IMR-90 (cell line): ENCODE results near the gene MRPS24. TPM values are rescaled to one million over a fixed set of nuclear protein-coding genes. Genes with fewer than 3 reads are reported as not detected.

Experiments
- ATAC-seq: fragments of 200-7000 bp; cut with Tn5 transposase; 2 replicates; pipeline ENCODE4 v1.9.1; 2020; ENCODE audit warnings: low read depth, mild to moderate bottlenecking, moderate library complexity
- BruUV-seq: library from RNA; stranded (reverse); fragments of 400-500 nt; replicated peaks from 2 replicates; lab custom pipeline; 2021; lab: Mats Ljungman, UMichigan
- CTCF ChIA-PET: fragments of 300-600 bp; formaldehyde crosslinking; extraction: SDS; loops from one replicate; lab custom pipeline; 2021; ENCODE audit warnings: antibody characterized with exemption; lab: Yijun Ruan, JAX
- POLR2A ChIA-PET: fragments of 300-600 bp; sonication (Branson Sonifier 250); formaldehyde crosslinking; loops from one replicate; lab custom pipeline; 2022; ENCODE audit warnings: antibody characterized with exemption; ENCODE audit not compliant: unreplicated experiment; lab: Charles Lee
- DNase-seq: peaks from one replicate; pipeline ENCODE4 v3.0.0; 2013
- H2AFZ ChIP-seq: replicated peaks from 2 replicates; pipeline ENCODE3; 2013; ENCODE audit warnings: low read length, mild to moderate bottlenecking; ENCODE audit not compliant: poor library complexity
- H2AK5ac ChIP-seq: 2 replicates; pipeline ENCODE4 v1.6.1; 2013; ENCODE audit warnings: low read depth, low read length, inconsistent platforms
- H2AK9ac ChIP-seq: replicated peaks from 2 replicates; pipeline ENCODE3; 2013; ENCODE audit warnings: mild to moderate bottlenecking, low read depth, low read length, moderate library complexity; ENCODE audit not compliant: poor library complexity
- H2BK120ac ChIP-seq: 2 replicates; pipeline ENCODE4 v1.6.1; 2013; ENCODE audit warnings: low read depth, low read length, inconsistent platforms
- H2BK15ac ChIP-seq: 3 replicates; pipeline ENCODE4 v1.6.1; 2013; ENCODE audit warnings: low read depth, low read length, inconsistent platforms
- H2BK20ac ChIP-seq: 2 replicates; pipeline ENCODE4 v1.6.1; 2013; ENCODE audit warnings: low read depth, mild to moderate bottlenecking, inconsistent platforms, low read length, moderate library complexity
- H2BK5ac ChIP-seq: 2 replicates; pipeline ENCODE4 v1.6.1; 2013; ENCODE audit warnings: mild to moderate bottlenecking, low read depth, low read length, inconsistent platforms; ENCODE audit not compliant: poor library complexity, severe bottlenecking
- H3K14ac ChIP-seq: replicated peaks from 2 replicates; pipeline ENCODE4 v1.6.1; 2013; ENCODE audit warnings: low read depth, low read length, inconsistent platforms
- H3K18ac ChIP-seq: 2 replicates; pipeline ENCODE4 v1.6.1; 2013; ENCODE audit warnings: low read depth, low read length, control low read depth
- H3K23ac ChIP-seq: 2 replicates; pipeline ENCODE4 v1.6.1; 2013; ENCODE audit warnings: low read depth, low read length, inconsistent platforms
- H3K27ac ChIP-seq: 2 replicates; pipeline ENCODE4 v1.5.1; 2013; ENCODE audit warnings: mild to moderate bottlenecking, control low read depth, low read length; ENCODE audit not compliant: insufficient read depth
- H3K27me3 ChIP-seq: 2 replicates; pipeline ENCODE4 v1.6.1; 2013; ENCODE audit warnings: low read length; ENCODE audit not compliant: control insufficient read depth, insufficient read depth
- H3K36me3 ChIP-seq: 2 replicates; pipeline ENCODE4 v1.6.1; 2013; ENCODE audit warnings: low read length, mixed read lengths; ENCODE audit not compliant: control insufficient read depth, insufficient read depth
- H3K4ac ChIP-seq: 2 replicates; pipeline ENCODE4 v1.6.1; 2013; ENCODE audit warnings: low read depth, low read length, inconsistent platforms
- H3K4me1 ChIP-seq: 2 replicates; pipeline ENCODE4 v1.6.1; 2013; ENCODE audit warnings: low read length, mixed read lengths; ENCODE audit not compliant: control insufficient read depth, insufficient read depth
- H3K4me2 ChIP-seq: 2 replicates; pipeline ENCODE4 v1.6.1; 2013; ENCODE audit warnings: low read depth, mild to moderate bottlenecking, control low read depth, low read length, moderate library complexity
- H3K4me3 ChIP-seq: 2 replicates; pipeline ENCODE4 v1.5.1; 2013; ENCODE audit warnings: low read depth, mild to moderate bottlenecking, control low read depth, low read length, moderate library complexity; ENCODE audit not compliant: insufficient read depth
- H3K56ac ChIP-seq: 2 replicates; pipeline ENCODE4 v1.6.1; 2013; ENCODE audit warnings: low read length, inconsistent platforms; ENCODE audit not compliant: insufficient read depth; ENCODE audit errors: extremely low read depth
- H3K79me1 ChIP-seq, 2 experiments: 2 replicates each; pipeline ENCODE4 v1.6.1; 2013; ENCODE audit warnings: low read length in 2 of 2, inconsistent platforms in 1 of 2, low read depth in 1 of 2
- H3K9ac ChIP-seq: 2 replicates; pipeline ENCODE4 v1.6.1; 2013; ENCODE audit warnings: low read depth, low read length, control low read depth
- H3K9me1 ChIP-seq: 2 replicates; pipeline ENCODE4 v1.6.1; 2013; ENCODE audit warnings: low read length, inconsistent platforms; ENCODE audit not compliant: insufficient read depth
- H3K9me3 ChIP-seq: 2 replicates; pipeline ENCODE4 v1.6.1; 2013; ENCODE audit warnings: low read length; ENCODE audit not compliant: control insufficient read depth, insufficient read depth
- H4K20me1 ChIP-seq: 2 replicates; pipeline ENCODE4 v1.6.1; 2013; ENCODE audit warnings: low read length, inconsistent platforms; ENCODE audit not compliant: insufficient read depth
- H4K5ac ChIP-seq: 2 replicates; pipeline ENCODE4 v1.6.1; 2013; ENCODE audit warnings: mild to moderate bottlenecking, low read depth, low read length, control low read depth
- H4K8ac ChIP-seq, 2 experiments: 2 replicates each; pipeline ENCODE4 v1.6.1; 2013; ENCODE audit warnings: low read depth in 2 of 2, low read length in 2 of 2, control low read depth in 1 of 2, inconsistent platforms in 1 of 2
- H4K91ac ChIP-seq: 2 replicates; pipeline ENCODE4 v1.6.1; 2013; ENCODE audit warnings: low read depth, low read length, inconsistent platforms; ENCODE audit not compliant: insufficient read depth
- BHLHE40 ChIP-seq: fragments of 150-350 bp; IDR thresholded peaks from 2 replicates; pipeline ENCODE4 v1.6.1; 2016; ENCODE audit warnings: mild to moderate bottlenecking, low read depth, low read length
- CEBPB ChIP-seq: IDR thresholded peaks from 2 replicates; pipeline ENCODE4 v1.6.1; 2012; ENCODE audit warnings: low read depth, low read length, improper control_type of control experiment
- CHD1 ChIP-seq: IDR thresholded peaks from 2 replicates; pipeline ENCODE4 v1.6.1; 2012; ENCODE audit warnings: low read depth, low read length, improper control_type of control experiment
- FOS ChIP-seq: fragments of 150-350 bp; IDR thresholded peaks from 2 replicates; pipeline ENCODE4 v1.6.1; 2016; ENCODE audit warnings: low read depth, low read length
- MAFK ChIP-seq: IDR thresholded peaks from 2 replicates; pipeline ENCODE4 v1.6.1; 2012; ENCODE audit warnings: low read depth, low read length, improper control_type of control experiment
- MAZ ChIP-seq: IDR thresholded peaks from 2 replicates; pipeline ENCODE4 v1.6.1; 2012; ENCODE audit warnings: low read depth, mild to moderate bottlenecking, low read length, improper control_type of control experiment, moderate library complexity, borderline replicate concordance
- MXI1 ChIP-seq: IDR thresholded peaks from 2 replicates; pipeline ENCODE4 v1.6.1; 2012; ENCODE audit warnings: low read depth, mild to moderate bottlenecking, low read length, moderate library complexity, borderline replicate concordance
- NFE2L2 ChIP-seq: fragments of 150-350 bp; IDR thresholded peaks from 2 replicates; pipeline ENCODE4 v1.6.1; 2016; ENCODE audit warnings: low read depth, mild to moderate bottlenecking, low read length
- POLR2A ChIP-seq: IDR thresholded peaks from 2 replicates; pipeline ENCODE4 v1.6.1; 2012; ENCODE audit warnings: mild to moderate bottlenecking, low read depth, low read length
- RAD21 ChIP-seq: IDR thresholded peaks from 2 replicates; pipeline ENCODE4 v1.6.1; 2012; ENCODE audit warnings: low read length, improper control_type of control experiment
- RCOR1 ChIP-seq: IDR thresholded peaks from 2 replicates; pipeline ENCODE4 v1.6.1; 2012; ENCODE audit warnings: mild to moderate bottlenecking, low read length, improper control_type of control experiment; ENCODE audit not compliant: insufficient replicate concordance
- RFX5 ChIP-seq: IDR thresholded peaks from 2 replicates; pipeline ENCODE4 v1.8.0; 2012; ENCODE audit warnings: low read depth, mild to moderate bottlenecking, low read length, moderate library complexity
- WGBS, 2 experiments: methylation state at CpG; one replicate each; pipeline versions ENCODE4 v1.1.5 to v1.1.7; 2013; ENCODE audit warnings: missing lambda C conversion rate in 2 of 2; ENCODE audit not compliant: insufficient read length in 1 of 2; ENCODE audit errors: extremely low coverage in 2 of 2; 5-methylcytosine and 5-hydroxymethylcytosine counted together
- dilution Hi-C: fragments of 300-500 bp; cut with HindIII; formaldehyde crosslinking; loops from one replicate; pipeline ENCODE4 v1.14.3; 2018; ENCODE audit warnings: low sequenced_read_pairs; ENCODE audit not compliant: unreplicated experiment
- in situ Hi-C: fragments of 300-500 bp; cut with MboI; formaldehyde crosslinking; loops from 3 replicates; pipeline ENCODE4 v1.14.3; 2019; ENCODE audit warnings: low sequenced_read_pairs, inconsistent platforms, mixed read lengths
- intact Hi-C: fragments of 100-400 bp; cut with micrococcal nuclease; formaldehyde crosslinking; loops from 2 replicates; pipeline ENCODE4 v1.10.0; 2022
- polyA plus RNA-seq, 3 experiments: library from polyadenylated mRNA; depleted of rRNA; stranded (reverse); fragments of >200 nt; gene quantifications; 2 replicates each; pipeline ENCODE4 v1.2.3, GENCODE V29; 2012; ENCODE audit warnings: low replicate concordance in 1 of 3
- total RNA-seq: library from RNA; depleted of rRNA; stranded (reverse); fragments of >200 nt; gene quantifications from 2 replicates; pipeline ENCODE4 v1.2.3, GENCODE V29; 2012
- TF ChIP-seq, protein P1 (sequence below): conservative IDR thresholded peaks from 2 replicates; pipeline ENCODE4 v1.5.1; 2012; ENCODE audit warnings: mild to moderate bottlenecking, low read depth, low read length, improper control_type of control experiment
- TF ChIP-seq, protein P2 (sequence below): fragments of 150-350 bp; IDR thresholded peaks from 2 replicates; pipeline ENCODE4 v1.6.1; 2016; ENCODE audit warnings: low read depth, mild to moderate bottlenecking, low read length, moderate library complexity, borderline replicate concordance
- TF ChIP-seq, protein P3 (sequence below): fragments of 150-350 bp; IDR thresholded peaks from 2 replicates; pipeline ENCODE4 v1.6.1; 2017; ENCODE audit warnings: mild to moderate bottlenecking, antibody characterized with exemption, low read length, low read depth

MRPS24 gene
- total and polyA plus RNA-seq, 2 of the 4 experiments (the other 2 are of a cell fraction), result 151 to 266 TPM

DNA sequence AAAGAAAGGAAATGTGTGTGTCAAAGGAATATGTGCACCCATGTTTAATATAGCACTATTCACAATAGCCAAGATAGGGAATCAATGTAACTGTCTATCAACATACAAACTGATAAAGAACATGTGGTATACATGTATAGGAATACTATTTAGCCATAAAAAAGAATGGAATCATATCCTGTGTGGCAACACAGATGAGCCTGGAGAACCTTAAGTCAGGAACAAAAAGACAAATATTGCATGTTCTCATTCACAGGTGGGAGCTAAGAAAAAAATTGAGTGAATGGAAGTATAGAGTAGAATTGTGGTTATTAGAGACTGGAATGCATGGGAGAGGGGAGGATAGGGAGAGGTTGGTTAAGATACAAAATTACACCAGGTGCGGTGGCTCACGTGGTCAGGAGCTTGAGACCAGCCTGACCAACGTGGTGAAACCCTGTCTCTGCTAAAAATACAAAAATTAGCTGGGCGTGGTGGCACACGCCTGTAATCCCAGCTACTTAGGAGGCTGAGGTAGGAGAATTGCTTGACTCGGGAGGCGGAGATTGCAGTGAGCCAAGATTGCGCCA, 26.6 kb upstream of the MRPS24 start:
- intact Hi-C loops, result no loop called here
- Histone ChIP-seq H3K4me1 (no peaks in the 10 kb centered on the region), H2AK5ac (no peak overlapping the region), H3K36me3 (peaks cover 4% of the 10 kb centered on the region), H4K91ac (no peak overlapping the region), H3K9me1 (peaks cover 9% of the 10 kb centered on the region), H3K4me2 (no peak overlapping the region), H2AFZ (no peak overlapping the region), H4K20me1 (peaks cover 36% of the 10 kb centered on the region), H2BK5ac (no peak overlapping the region), H3K4ac (no peak overlapping the region), H3K23ac (no peak overlapping the region), H2AK9ac (no peak overlapping the region), H3K4me3 (no peak overlapping the region), H4K8ac (no peak overlapping the region), H3K79me1 (peaks cover 28 to 74% of the 10 kb centered on the region in 2 experiments), H2BK120ac (no peak overlapping the region), H2BK15ac (no peak overlapping the region), H3K14ac (no peak overlapping the region), H3K27me3 (no peaks in the 10 kb centered on the region), H3K27ac (no peak overlapping the region), H3K18ac (no peak overlapping the region), H3K9me3 (no peaks in the 10 kb centered on the region), H4K5ac (no peak overlapping the region), H3K56ac (no peak overlapping the region), H3K9ac (no peak overlapping the region), H2BK20ac (no peak overlapping the region)
- DNase-seq, result no peak
- in situ Hi-C loops, result no loop called here
- WGBS, 2 experiments, result 80% methylated on average over 1 of the region's 8 CpGs; no CpG with 5 or more reads in 1 of the 2 experiments
- no peak for TF ChIP-seq BHLHE40
- TF ChIP-seq RCOR1, result no peak
- TF ChIP-seq MAFK, result no peak
- TF ChIP-seq POLR2A, result no peak
- no peak for TF ChIP-seq RFX5
- TF ChIP-seq, protein P1, sequence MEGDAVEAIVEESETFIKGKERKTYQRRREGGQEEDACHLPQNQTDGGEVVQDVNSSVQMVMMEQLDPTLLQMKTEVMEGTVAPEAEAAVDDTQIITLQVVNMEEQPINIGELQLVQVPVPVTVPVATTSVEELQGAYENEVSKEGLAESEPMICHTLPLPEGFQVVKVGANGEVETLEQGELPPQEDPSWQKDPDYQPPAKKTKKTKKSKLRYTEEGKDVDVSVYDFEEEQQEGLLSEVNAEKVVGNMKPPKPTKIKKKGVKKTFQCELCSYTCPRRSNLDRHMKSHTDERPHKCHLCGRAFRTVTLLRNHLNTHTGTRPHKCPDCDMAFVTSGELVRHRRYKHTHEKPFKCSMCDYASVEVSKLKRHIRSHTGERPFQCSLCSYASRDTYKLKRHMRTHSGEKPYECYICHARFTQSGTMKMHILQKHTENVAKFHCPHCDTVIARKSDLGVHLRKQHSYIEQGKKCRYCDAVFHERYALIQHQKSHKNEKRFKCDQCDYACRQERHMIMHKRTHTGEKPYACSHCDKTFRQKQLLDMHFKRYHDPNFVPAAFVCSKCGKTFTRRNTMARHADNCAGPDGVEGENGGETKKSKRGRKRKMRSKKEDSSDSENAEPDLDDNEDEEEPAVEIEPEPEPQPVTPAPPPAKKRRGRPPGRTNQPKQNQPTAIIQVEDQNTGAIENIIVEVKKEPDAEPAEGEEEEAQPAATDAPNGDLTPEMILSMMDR, result no peak
- no peak for TF ChIP-seq RAD21
- no peak for TF ChIP-seq CHD1
- TF ChIP-seq CEBPB, result no peak
- no peak for TF ChIP-seq MXI1
- TF ChIP-seq NFE2L2, result no peak
- TF ChIP-seq, protein P2, sequence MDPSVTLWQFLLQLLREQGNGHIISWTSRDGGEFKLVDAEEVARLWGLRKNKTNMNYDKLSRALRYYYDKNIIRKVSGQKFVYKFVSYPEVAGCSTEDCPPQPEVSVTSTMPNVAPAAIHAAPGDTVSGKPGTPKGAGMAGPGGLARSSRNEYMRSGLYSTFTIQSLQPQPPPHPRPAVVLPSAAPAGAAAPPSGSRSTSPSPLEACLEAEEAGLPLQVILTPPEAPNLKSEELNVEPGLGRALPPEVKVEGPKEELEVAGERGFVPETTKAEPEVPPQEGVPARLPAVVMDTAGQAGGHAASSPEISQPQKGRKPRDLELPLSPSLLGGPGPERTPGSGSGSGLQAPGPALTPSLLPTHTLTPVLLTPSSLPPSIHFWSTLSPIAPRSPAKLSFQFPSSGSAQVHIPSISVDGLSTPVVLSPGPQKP, result no peak
- TF ChIP-seq, protein P3, sequence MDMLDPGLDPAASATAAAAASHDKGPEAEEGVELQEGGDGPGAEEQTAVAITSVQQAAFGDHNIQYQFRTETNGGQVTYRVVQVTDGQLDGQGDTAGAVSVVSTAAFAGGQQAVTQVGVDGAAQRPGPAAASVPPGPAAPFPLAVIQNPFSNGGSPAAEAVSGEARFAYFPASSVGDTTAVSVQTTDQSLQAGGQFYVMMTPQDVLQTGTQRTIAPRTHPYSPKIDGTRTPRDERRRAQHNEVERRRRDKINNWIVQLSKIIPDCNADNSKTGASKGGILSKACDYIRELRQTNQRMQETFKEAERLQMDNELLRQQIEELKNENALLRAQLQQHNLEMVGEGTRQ, result no peak
- no peak for TF ChIP-seq FOS
- no peak for TF ChIP-seq MAZ
- BruUV-seq, result no TSS peak
- POLR2A ChIA-PET, result no interaction called here
- CTCF ChIA-PET, result interaction anchor here (0.6 to 0.8 kb wide), 2 partner anchors 9 to 85 kb away, joined by 3 read pairs; no protein-coding TSS in a partner anchor
- dilution Hi-C loops, result no loop called here
- no peak for ATAC-seq
